Right lobe of liver (tissue), 6 donors: Measurements from ENCODE around the gene ARSI. TPM values are rescaled to one million over a fixed set of nuclear protein-coding genes. Genes with fewer than 3 reads are reported as not detected.

ENCODE experiments used
- ATAC-seq, 4 donors: fragments of 200-7000 bp; cut with Tn5 transposase; one replicate each; pipeline ENCODE4 v1.9.1; 2020; ENCODE audit warnings: mild to moderate bottlenecking in 4 of 4, moderate library complexity in 4 of 4
- DNase-seq, 3 donors: peaks; one replicate each; pipeline ENCODE4 v3.0.0-alpha.2; 2020
- H3K27ac ChIP-seq, 3 donors: fragments of 200-600 bp; one replicate each; pipeline ENCODE4 v1.8.0; 2022
- H3K27me3 ChIP-seq, 2 donors: fragments of 200-600 bp; one replicate each; pipeline ENCODE4 v1.8.0; 2022
- H3K36me3 ChIP-seq, 4 donors: fragments of 200-600 bp; sonication (generic) in 1 of 4; one replicate each; pipeline versions ENCODE4 v1.5.1 to v1.8.0; 2017 to 2022; ENCODE audit warnings: control low read depth in 1 of 4
- H3K4me1 ChIP-seq, 4 donors: fragments of 200-600 bp; sonication (generic) in 1 of 4; one replicate each; pipeline versions ENCODE4 v1.5.1 to v1.8.0; 2017 to 2022; ENCODE audit warnings: control low read depth in 1 of 4
- H3K4me3 ChIP-seq, 3 donors: fragments of 200-600 bp; one replicate each; pipeline ENCODE4 v1.8.0; 2022
- H3K9me3 ChIP-seq, 4 donors: fragments of 200-600 bp; sonication (generic) in 1 of 4; one replicate each; pipeline versions ENCODE4 v1.5.1 to v1.8.0; 2017 to 2022; ENCODE audit warnings: control low read depth in 1 of 4
- POLR2A ChIP-seq: fragments of 450-650 bp; IDR thresholded peaks from one replicate; pipeline ENCODE4 v1.6.1; 2017; ENCODE audit warnings: antibody characterized with exemption, mild to moderate bottlenecking
- WGBS: methylation state at CpG from one replicate; pipeline ENCODE4 v1.1.6; 2018; ENCODE audit warnings: low coverage, low lambda C conversion rate; ENCODE audit not compliant: insufficient coverage; ENCODE audit errors: missing lambda C conversion rate; 5-methylcytosine and 5-hydroxymethylcytosine counted together
- intact Hi-C, 2 donors: fragments of 100-400 bp; cut with DNase I; formaldehyde crosslinking; loops; one replicate each; pipeline versions ENCODE4 v1.11.2 to v1.14.1; 2022
- total RNA-seq, 6 experiments: library from RNA; depleted of rRNA in 2 of 6; stranded (reverse); fragments of >200 nt in 2 of 6; fragmentation: NEBNext Ultra II Directional in 3 of 6; extraction: Animal tissue kit (Norgen Biotek cat#: 25700) in 3 of 6; gene quantifications; one replicate each; pipeline versions ENCODE4 v1.1.0 to v1.2.4, GENCODE V29; 2016 to 2023
- TF ChIP-seq, protein P1 (sequence below), 4 donors: fragments of 200-600 bp in 3 of 4; fragments of 450-650 bp in 1 of 4; IDR thresholded peaks; one replicate each; pipeline versions ENCODE4 v1.5.1 to v1.8.0; 2016 to 2022; ENCODE audit warnings: antibody characterized with exemption in 4 of 4, mild to moderate bottlenecking in 2 of 4
- donor health status: DM: no; HTN: yes; CAD: no.
- donor health status: DM: no; HTN: no; CAD: no.
- donor health status: DM: no; HTN: no; CAD: no.
- donor health status: DM: no; HTN: yes; CAD: no.
- donor health status: DM: no; HTN: yes; CAD: no.

The ARSI gene
- total RNA-seq, 6 experiments from 2014 or later, result 0.06 to 0.51 (median 0.20) TPM; not detected in 1

DNA sequence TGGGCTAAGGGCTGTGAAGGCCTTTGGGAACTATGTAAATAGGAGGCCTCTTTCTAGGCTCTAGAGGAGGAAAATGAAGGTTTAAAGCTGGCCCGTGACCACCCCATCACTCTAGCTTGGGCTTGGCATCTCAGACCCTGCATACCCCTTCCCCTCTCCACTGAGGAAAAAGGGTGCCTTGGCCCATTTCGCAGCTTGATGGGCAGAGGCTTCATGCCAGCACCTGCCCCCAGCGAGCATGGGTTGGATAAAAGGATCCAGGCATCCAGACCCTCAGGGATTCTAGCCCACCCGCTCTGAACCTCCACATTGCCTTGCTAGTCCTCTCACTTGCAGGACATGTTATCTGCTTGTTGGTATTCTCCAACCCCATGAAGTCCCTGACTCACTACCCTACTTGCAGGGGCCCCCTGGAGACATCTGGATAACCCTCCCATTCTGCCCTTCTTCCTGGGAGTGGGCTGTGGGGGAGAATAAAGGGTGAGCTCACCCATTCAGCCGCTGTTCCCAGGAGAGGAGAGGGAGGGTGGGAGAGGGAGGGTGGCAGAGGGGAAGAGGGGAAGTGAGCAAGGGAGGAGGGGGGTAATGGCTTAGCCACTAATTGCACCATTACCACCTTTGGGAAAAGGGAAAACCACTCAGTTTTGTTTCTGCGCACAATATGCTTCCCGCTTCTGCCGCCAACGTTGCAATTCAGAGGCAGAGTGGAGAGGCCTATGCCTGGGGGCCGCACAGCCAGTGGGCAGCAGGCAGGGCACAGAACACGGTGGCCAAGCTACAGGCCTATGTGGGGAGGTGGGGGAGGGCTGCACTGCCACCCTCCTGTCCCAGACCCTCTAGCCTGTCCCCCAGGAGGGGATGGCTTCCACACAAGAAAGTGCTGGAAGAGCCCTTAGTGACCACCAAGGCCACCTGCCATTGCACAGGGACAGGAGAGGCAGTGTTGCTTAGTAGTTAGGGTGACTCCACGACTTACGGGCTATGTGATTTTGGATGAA is 11.0 kb downstream of the ARSI start:
- Histone ChIP-seq H3K9me3 (no peaks in the 10 kb centered on the region), H3K27me3 (no peaks in the 10 kb centered on the region), H3K4me3 (no peak overlapping the region), H3K27ac (no peak overlapping the region), H3K4me1 (no peaks in the 10 kb centered on the region), H3K36me3 (no peaks in the 10 kb centered on the region)
- 70% methylated on average over 9 of the region's 13 CpGs for whole genome bisulfite sequencing
- ATAC-seq (no peak), DNase-seq (peak in 1 of 3 donors; percentile 12)
- TF ChIP-seq, protein P1, sequence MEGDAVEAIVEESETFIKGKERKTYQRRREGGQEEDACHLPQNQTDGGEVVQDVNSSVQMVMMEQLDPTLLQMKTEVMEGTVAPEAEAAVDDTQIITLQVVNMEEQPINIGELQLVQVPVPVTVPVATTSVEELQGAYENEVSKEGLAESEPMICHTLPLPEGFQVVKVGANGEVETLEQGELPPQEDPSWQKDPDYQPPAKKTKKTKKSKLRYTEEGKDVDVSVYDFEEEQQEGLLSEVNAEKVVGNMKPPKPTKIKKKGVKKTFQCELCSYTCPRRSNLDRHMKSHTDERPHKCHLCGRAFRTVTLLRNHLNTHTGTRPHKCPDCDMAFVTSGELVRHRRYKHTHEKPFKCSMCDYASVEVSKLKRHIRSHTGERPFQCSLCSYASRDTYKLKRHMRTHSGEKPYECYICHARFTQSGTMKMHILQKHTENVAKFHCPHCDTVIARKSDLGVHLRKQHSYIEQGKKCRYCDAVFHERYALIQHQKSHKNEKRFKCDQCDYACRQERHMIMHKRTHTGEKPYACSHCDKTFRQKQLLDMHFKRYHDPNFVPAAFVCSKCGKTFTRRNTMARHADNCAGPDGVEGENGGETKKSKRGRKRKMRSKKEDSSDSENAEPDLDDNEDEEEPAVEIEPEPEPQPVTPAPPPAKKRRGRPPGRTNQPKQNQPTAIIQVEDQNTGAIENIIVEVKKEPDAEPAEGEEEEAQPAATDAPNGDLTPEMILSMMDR (IDR thresholded peaks at IDR 0.05), result no peak
- TF ChIP-seq POLR2A, result no peak
- intact Hi-C loops, result no loop called here

DNA sequence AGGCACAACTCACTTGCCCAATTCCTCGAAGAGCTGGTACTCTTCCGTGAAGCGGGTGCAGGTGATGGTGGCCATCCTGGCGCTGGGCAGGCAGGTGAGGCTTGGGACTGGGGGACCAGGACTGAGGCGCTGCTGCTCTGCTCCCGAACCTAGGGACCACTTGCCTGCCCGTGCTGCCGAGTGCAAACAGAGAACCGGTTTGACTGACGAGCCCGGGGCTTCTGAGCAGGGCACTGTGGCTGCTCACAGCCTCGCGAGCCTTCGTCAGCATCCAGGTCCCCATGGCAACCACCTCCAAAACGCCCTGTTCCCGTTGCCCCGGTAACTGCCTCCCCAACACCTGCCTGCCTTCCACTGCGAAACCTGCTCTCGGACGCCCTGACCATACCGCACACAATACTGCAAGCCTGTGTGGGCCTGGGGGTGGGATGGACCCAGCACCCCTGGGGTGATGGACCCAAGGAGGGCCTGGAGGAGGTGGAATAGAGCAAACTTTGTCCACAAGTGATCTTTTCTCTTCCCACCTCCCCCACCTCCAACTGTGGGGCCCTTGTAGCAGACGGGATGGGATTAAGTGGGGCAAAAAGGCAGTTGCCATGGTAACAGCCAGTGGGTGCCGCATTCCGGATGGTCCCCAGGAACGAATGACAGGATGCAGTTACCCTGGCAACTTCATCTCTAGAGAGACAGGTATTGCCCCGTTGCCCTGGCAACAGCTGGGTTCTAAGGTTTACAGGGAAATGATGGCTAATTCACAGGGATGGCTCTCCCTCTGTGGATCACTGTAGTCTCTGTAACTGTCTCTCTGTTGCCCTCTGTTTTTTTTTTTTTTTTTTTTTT is 12.9 kb downstream of the ARSI start, which contains the start of gene CAMK2A:
CAMK2A (minus strand) TSS at position 223 of the 840 bp plus-strand sequence; CDS start at position 75, 148 bp downstream.
- intact Hi-C loops, result no loop called here
- Histone ChIP-seq H3K9me3 (no peaks in the 10 kb centered on the region), H3K27ac (no peak within 1 kb of the TSS), H3K36me3 (no peaks in the 10 kb centered on the region), H3K4me3 (no peak within 1 kb of the TSS), H3K4me1 (no peaks in the 10 kb centered on the region), H3K27me3 (no peaks in the 10 kb centered on the region)
- DNase-seq (peak in 1 of 3 donors; percentile 45), ATAC-seq (no peak)
- 23% methylated on average over 10 of the region's 26 CpGs for WGBS
- no peak for TF ChIP-seq POLR2A
- TF ChIP-seq, protein P1 (IDR thresholded peaks at IDR 0.05), result no peak

DNA sequence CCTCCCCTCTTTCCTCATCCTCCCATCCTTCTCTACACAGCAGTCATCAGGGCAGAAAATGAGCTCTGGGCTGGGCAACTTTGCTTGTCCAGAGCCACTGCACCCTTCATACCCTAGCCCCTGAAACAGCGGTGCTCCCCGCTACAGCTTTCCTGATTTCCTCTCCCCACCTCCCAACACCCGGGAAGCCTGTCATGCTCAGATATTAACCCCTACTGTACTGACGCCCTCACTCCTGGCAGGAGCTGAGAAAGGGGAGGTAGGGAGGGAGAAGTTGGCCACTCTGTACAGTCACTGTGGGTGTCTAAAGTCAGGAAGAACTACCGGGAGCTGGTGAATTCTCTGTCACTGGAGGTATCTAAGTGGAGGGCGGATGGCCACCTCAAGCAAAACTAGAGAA is 13.9 kb downstream of the ARSI start:
- intact Hi-C loops, result no loop called here
- Histone ChIP-seq H3K4me1 (no peaks in the 10 kb centered on the region), H3K9me3 (no peaks in the 10 kb centered on the region), H3K36me3 (no peaks in the 10 kb centered on the region), H3K4me3 (no peak overlapping the region), H3K27me3 (no peaks in the 10 kb centered on the region), H3K27ac (no peak overlapping the region)
- TF ChIP-seq POLR2A, result no peak
- TF ChIP-seq, protein P1 (IDR thresholded peaks at IDR 0.05), result no peak
- no peak for ATAC-seq
- peak in 1 of 3 donors; percentile 9 for DNase-seq
- WGBS, result 39% methylated on average over 6 of the region's 6 CpGs

DNA sequence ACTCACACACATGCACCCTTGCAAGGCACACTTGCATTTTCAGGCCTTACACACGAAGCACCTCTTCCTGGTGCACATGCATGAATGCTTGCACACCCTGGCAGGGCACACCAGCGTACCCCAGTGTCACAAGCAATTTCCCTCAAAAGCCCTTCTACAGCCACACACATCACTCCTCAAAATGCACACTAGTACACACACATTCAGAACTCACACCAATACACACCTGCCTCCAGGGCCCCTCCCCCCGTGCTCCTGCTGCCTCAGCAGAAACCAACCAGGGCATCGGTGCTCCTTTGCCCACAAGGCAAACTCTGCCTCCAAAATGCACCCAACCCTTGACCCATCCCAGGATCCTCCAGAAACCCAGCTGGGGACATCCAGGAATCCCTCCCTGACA is 14.3 kb downstream of the ARSI start:
- DNase-seq, result peak in 1 of 3 donors; percentile 11
- ATAC-seq, result no peak
- Histone ChIP-seq H3K27me3 (no peaks in the 10 kb centered on the region), H3K4me1 (no peaks in the 10 kb centered on the region), H3K9me3 (no peaks in the 10 kb centered on the region), H3K4me3 (no peak overlapping the region), H3K36me3 (no peaks in the 10 kb centered on the region), H3K27ac (no peak overlapping the region)
- TF ChIP-seq POLR2A, result no peak
- TF ChIP-seq, protein P1 (IDR thresholded peaks at IDR 0.05), result no peak
- WGBS, result 82% methylated on average over 4 of the region's 4 CpGs
- intact Hi-C loops, result no loop called here
